Measurements from ENCODE around the gene CHAC1. TPM values are rescaled to one million over a fixed set of nuclear protein-coding genes. Genes with fewer than 3 reads are reported as not detected.

CHAC1 gene
- polyA plus RNA-seq, 3 donors: 0.15 TPM; not detected in 2

DNA sequence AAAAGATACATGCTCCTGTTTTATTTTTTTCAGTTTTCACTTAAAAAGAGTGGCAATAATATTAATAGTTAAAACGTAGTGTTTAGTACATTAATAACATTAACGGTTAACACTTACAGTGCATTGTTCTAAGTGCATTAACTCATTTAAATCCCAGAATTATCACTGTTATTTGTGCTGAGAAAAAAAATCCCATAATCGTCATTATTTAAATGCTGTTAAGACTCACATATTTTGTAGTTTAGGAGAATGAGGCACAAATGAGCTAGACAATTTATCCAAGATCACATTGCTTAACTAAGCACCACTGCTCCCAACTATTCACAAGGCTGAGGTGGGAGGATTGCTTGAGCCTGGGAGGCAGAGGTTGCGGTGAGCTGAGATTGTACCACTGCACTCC is 34.9 kb downstream of the CHAC1 start:
- TF ChIP-seq, protein P1, sequence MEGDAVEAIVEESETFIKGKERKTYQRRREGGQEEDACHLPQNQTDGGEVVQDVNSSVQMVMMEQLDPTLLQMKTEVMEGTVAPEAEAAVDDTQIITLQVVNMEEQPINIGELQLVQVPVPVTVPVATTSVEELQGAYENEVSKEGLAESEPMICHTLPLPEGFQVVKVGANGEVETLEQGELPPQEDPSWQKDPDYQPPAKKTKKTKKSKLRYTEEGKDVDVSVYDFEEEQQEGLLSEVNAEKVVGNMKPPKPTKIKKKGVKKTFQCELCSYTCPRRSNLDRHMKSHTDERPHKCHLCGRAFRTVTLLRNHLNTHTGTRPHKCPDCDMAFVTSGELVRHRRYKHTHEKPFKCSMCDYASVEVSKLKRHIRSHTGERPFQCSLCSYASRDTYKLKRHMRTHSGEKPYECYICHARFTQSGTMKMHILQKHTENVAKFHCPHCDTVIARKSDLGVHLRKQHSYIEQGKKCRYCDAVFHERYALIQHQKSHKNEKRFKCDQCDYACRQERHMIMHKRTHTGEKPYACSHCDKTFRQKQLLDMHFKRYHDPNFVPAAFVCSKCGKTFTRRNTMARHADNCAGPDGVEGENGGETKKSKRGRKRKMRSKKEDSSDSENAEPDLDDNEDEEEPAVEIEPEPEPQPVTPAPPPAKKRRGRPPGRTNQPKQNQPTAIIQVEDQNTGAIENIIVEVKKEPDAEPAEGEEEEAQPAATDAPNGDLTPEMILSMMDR (IDR thresholded peaks at IDR 0.05): no peak
- Histone ChIP-seq H3K4me1 (ENCODE audit: control insufficient read depth in 1 of 2, insufficient read depth in 2 of 2, low read length in 2 of 2) (no peaks in the 10 kb centered on the region), H3K79me2 (ENCODE audit: insufficient read depth, low read length) (no peaks in the 10 kb centered on the region), H3K9me3 (replicated peaks in 1 of 2; ENCODE audit: control insufficient read depth in 1 of 2, insufficient read depth in 1 of 2, low read length in 2 of 2) (no peaks in the 10 kb centered on the region), H2AFZ (ENCODE audit: insufficient read depth, low read depth, low read length, poor library complexity, severe bottlenecking) (no peak overlapping the region), H3K27me3 (ENCODE audit: control insufficient read depth in 2 of 2, insufficient read depth in 2 of 2, low read length in 2 of 2) (no peaks in the 10 kb centered on the region), H3K27ac (ENCODE audit: low read depth in 1 of 2, low read length in 2 of 2) (no peak overlapping the region), H3K4me3 (replicated peaks in 1 of 3; ENCODE audit: low read depth in 2 of 3, low read length in 3 of 3) (no peak overlapping the region), H3K4me2 (replicated peaks; ENCODE audit: extremely low read depth, low read length, poor library complexity, severe bottlenecking) (no peak overlapping the region), H3K36me3 (replicated peaks in 1 of 2; ENCODE audit: control insufficient read depth in 1 of 2, insufficient read depth in 2 of 2, low read length in 2 of 2) (peaks cover 89 to 100% of the 10 kb centered on the region in 2 donors), H3K9ac (ENCODE audit: insufficient read depth, low read length, poor library complexity, severe bottlenecking) (no peak overlapping the region), H4K20me1 (ENCODE audit: insufficient read depth, low read length) (no peaks in the 10 kb centered on the region)
- H3K36me3 Mint-ChIP-seq: peaks cover 90% of the 10 kb centered on the region in 2 donors
- WGBS (ENCODE audit: insufficient coverage): no CpG with 5 or more reads among the region's 4 CpGs
- intact Hi-C loops (cut with micrococcal nuclease): no loop called here
- H3K27me3 Mint-ChIP-seq (ENCODE audit: low read depth in 3 of 3): no peaks in the 10 kb centered on the region
- no peak overlapping the region for H3K27ac Mint-ChIP-seq
- H3K4me1 Mint-ChIP-seq: no peaks in the 10 kb centered on the region
- H3K9me3 Mint-ChIP-seq: no peaks in the 10 kb centered on the region
- H3K4me3 Mint-ChIP-seq: no peak overlapping the region
- no peak for DNase-seq

DNA sequence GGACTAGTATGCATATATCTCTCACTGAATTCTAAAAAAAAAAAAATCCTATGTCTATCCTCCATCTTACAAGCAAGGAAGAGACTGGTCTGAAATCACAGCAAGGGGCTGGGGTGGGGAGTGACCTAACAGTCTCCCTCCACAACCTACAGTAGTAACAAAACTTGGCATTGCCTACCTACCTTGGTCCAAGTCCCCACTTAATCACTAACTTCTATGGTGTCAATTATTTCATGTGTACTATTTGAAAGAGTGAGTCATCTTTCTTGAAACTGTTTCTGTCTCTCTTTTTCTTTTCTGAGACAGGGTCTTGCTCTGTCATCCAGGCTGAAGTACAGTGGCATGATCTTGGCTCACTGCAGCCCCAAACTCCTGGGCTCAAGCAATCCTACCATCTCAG is 36.8 kb downstream of the CHAC1 start:
- no peak overlapping the region for H2AFZ ChIP-seq (ENCODE audit: insufficient read depth, low read depth, low read length, poor library complexity, severe bottlenecking)
- DNase-seq: no peak
- no peak overlapping the region for H3K27ac Mint-ChIP-seq
- TF ChIP-seq, protein P1 (IDR thresholded peaks at IDR 0.05): no peak
- no peaks in the 10 kb centered on the region for H3K4me1 Mint-ChIP-seq
- no peak overlapping the region for H3K27ac ChIP-seq (ENCODE audit: low read depth in 1 of 2, low read length in 2 of 2)
- no peaks in the 10 kb centered on the region for H3K9me3 ChIP-seq (replicated peaks in 1 of 2; ENCODE audit: control insufficient read depth in 1 of 2, insufficient read depth in 1 of 2, low read length in 2 of 2)
- H4K20me1 ChIP-seq (ENCODE audit: insufficient read depth, low read length): no peaks in the 10 kb centered on the region
- no peaks in the 10 kb centered on the region for H3K4me1 ChIP-seq (ENCODE audit: control insufficient read depth in 1 of 2, insufficient read depth in 2 of 2, low read length in 2 of 2)
- no peak overlapping the region for H3K9ac ChIP-seq (ENCODE audit: insufficient read depth, low read length, poor library complexity, severe bottlenecking)
- no peak overlapping the region for H3K4me3 ChIP-seq (replicated peaks in 1 of 3; ENCODE audit: low read depth in 2 of 3, low read length in 3 of 3)
- no peaks in the 10 kb centered on the region for H3K9me3 Mint-ChIP-seq
- intact Hi-C loops (cut with micrococcal nuclease): no loop called here
- no peaks in the 10 kb centered on the region for H3K79me2 ChIP-seq (ENCODE audit: insufficient read depth, low read length)
- no peaks in the 10 kb centered on the region for H3K27me3 ChIP-seq (ENCODE audit: control insufficient read depth in 2 of 2, insufficient read depth in 2 of 2, low read length in 2 of 2)
- no peak overlapping the region for H3K4me2 ChIP-seq (replicated peaks; ENCODE audit: extremely low read depth, low read length, poor library complexity, severe bottlenecking)
- no peak overlapping the region for H3K4me3 Mint-ChIP-seq
- H3K36me3 Mint-ChIP-seq: peaks cover 87 to 88% of the 10 kb centered on the region in 2 donors
- peaks cover 82 to 98% of the 10 kb centered on the region in 2 donors for H3K36me3 ChIP-seq (replicated peaks in 1 of 2; ENCODE audit: control insufficient read depth in 1 of 2, insufficient read depth in 2 of 2, low read length in 2 of 2)
- no peaks in the 10 kb centered on the region for H3K27me3 Mint-ChIP-seq (ENCODE audit: low read depth in 3 of 3)
